ENCODE data around the gene UBE2N. TPM values are rescaled to one million over a fixed set of nuclear protein-coding genes. Genes with fewer than 3 reads are reported as not detected.
A peak's percentile ranks its signal among the peaks of the same experiment; 100 is the strongest.
"Not testable (repeated sequence)": the region's sequence is repeated elsewhere in the genome, so short reads cannot be mapped to it uniquely, and the experiment has no call there.

Gene UBE2N
- total and polyA plus RNA-seq, 2 donors (not counting 1 experiment from before 2014, with no cell fraction given): 56.3 to 83.8 TPM

- POLR2A ChIA-PET: interaction anchor here (0.6 kb wide), 1 partner anchor 45 kb away, joined by 3 read pairs; no protein-coding TSS in a partner anchor
- peak overlapping the region in 3 of 5 experiments; percentile 17 to 37 (median 33) for H3K4me3 ChIP-seq (ENCODE audit: control extremely low read depth in 1 of 5, extremely low read depth in 1 of 5, insufficient read depth in 1 of 5, low read depth in 2 of 5, low read length in 4 of 5)
- Mint-ChIP-seq H3K27ac (peak overlapping the region; percentile 72), H3K4me3 (peak overlapping the region; percentile 76), H3K9me3 (ENCODE audit: insufficient read depth) (no peaks in the 10 kb centered on the region), H3K27me3 (no peaks in the 10 kb centered on the region), H3K4me1 (peaks cover 81% of the 10 kb centered on the region)
- H3K9ac ChIP-seq (ENCODE audit: low read length): peak overlapping the region; percentile 55
- DNase-seq (no peak), ATAC-seq (ENCODE audit: low read depth) (no peak)
- no peaks in the 10 kb centered on the region for H3K27me3 ChIP-seq (replicated peaks in 1 of 4; ENCODE audit: control extremely low read depth in 1 of 4, control insufficient read depth in 3 of 4, insufficient read depth in 4 of 4, low read length in 3 of 4)
- peaks cover 79 to 82% of the 10 kb centered on the region in 2 donors for H3K4me1 ChIP-seq (ENCODE audit: control insufficient read depth in 2 of 2, insufficient read depth in 2 of 2, low read length in 2 of 2)
- intact Hi-C loops (cut with micrococcal nuclease): no loop called here
- TF ChIP-seq EZH2 (IDR thresholded peaks at IDR 0.05; ENCODE audit: borderline replicate concordance, insufficient read depth, low read depth, low read length, poor library complexity, severe bottlenecking): no peak
- TF ChIP-seq, protein P1, sequence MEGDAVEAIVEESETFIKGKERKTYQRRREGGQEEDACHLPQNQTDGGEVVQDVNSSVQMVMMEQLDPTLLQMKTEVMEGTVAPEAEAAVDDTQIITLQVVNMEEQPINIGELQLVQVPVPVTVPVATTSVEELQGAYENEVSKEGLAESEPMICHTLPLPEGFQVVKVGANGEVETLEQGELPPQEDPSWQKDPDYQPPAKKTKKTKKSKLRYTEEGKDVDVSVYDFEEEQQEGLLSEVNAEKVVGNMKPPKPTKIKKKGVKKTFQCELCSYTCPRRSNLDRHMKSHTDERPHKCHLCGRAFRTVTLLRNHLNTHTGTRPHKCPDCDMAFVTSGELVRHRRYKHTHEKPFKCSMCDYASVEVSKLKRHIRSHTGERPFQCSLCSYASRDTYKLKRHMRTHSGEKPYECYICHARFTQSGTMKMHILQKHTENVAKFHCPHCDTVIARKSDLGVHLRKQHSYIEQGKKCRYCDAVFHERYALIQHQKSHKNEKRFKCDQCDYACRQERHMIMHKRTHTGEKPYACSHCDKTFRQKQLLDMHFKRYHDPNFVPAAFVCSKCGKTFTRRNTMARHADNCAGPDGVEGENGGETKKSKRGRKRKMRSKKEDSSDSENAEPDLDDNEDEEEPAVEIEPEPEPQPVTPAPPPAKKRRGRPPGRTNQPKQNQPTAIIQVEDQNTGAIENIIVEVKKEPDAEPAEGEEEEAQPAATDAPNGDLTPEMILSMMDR (IDR thresholded peaks at IDR 0.05): no peak
- no peak overlapping the region for H2AFZ ChIP-seq (ENCODE audit: insufficient read depth, low read depth, low read length, poor library complexity, severe bottlenecking)
- H3K9me3 ChIP-seq (ENCODE audit: control extremely low read depth in 1 of 3, control insufficient read depth in 2 of 3, insufficient read depth in 1 of 3, low read length in 2 of 3): no peaks in the 10 kb centered on the region
- H3K79me2 ChIP-seq (ENCODE audit: control insufficient read depth, insufficient read depth, low read length): peaks cover 99% of the 10 kb centered on the region
- no peaks in the 10 kb centered on the region for H3K36me3 ChIP-seq (replicated peaks in 1 of 2; ENCODE audit: control extremely low read depth in 1 of 2, control insufficient read depth in 1 of 2, extremely low read depth in 1 of 2, insufficient read depth in 2 of 2, low read length in 1 of 2)
- H3K27ac ChIP-seq (ENCODE audit: low read length in 2 of 2): peak overlapping the region; percentile 58 to 83
- WGBS (ENCODE audit: insufficient coverage): no CpG with 5 or more reads among the region's 5 CpGs
- H3K4me2 ChIP-seq (replicated peaks; ENCODE audit: low read depth, low read length, poor library complexity, severe bottlenecking): peak overlapping the region; percentile 72
- CTCF ChIA-PET: interaction anchor here (0.6 to 5.1 kb wide), 5 partner anchors 13 to 68 kb away, joined by 3 to 44 read pairs (median 3); no protein-coding TSS in a partner anchor
- peaks cover 53% of the 10 kb centered on the region for H4K20me1 ChIP-seq (ENCODE audit: control insufficient read depth, insufficient read depth, low read length, poor library complexity, severe bottlenecking)
Observed at GRCh38 chr12:93434256-93434865, 7.4 kb downstream of the UBE2N start.

GRCh38 chr12:93432031-93432430, 9.7 kb downstream of the UBE2N start:
- H3K27me3 ChIP-seq (replicated peaks in 1 of 4; ENCODE audit: control extremely low read depth in 1 of 4, control insufficient read depth in 3 of 4, insufficient read depth in 4 of 4, low read length in 3 of 4); H3K36me3 ChIP-seq (replicated peaks in 1 of 2; ENCODE audit: control extremely low read depth in 1 of 2, control insufficient read depth in 1 of 2, extremely low read depth in 1 of 2, insufficient read depth in 2 of 2, low read length in 1 of 2); H2AFZ ChIP-seq (ENCODE audit: insufficient read depth, low read depth, low read length, poor library complexity, severe bottlenecking); H3K9me3 ChIP-seq (ENCODE audit: control extremely low read depth in 1 of 3, control insufficient read depth in 2 of 3, insufficient read depth in 1 of 3, low read length in 2 of 3); H3K9me3 Mint-ChIP-seq (ENCODE audit: insufficient read depth); H3K4me3 ChIP-seq (ENCODE audit: control extremely low read depth in 1 of 5, extremely low read depth in 1 of 5, insufficient read depth in 1 of 5, low read depth in 2 of 5, low read length in 4 of 5); ATAC-seq (ENCODE audit: low read depth); H3K27me3 Mint-ChIP-seq; DNase-seq; H3K4me3 Mint-ChIP-seq; intact Hi-C loops (cut with micrococcal nuclease); H3K9ac ChIP-seq (ENCODE audit: low read length): not testable (repeated sequence)
- H3K4me1 Mint-ChIP-seq: peaks cover 72% of the 10 kb centered on the region
- Histone ChIP-seq H3K27ac (ENCODE audit: low read length in 2 of 2) (peak overlapping the region in 1 of 2 donors; percentile 41), H3K4me2 (replicated peaks; ENCODE audit: low read depth, low read length, poor library complexity, severe bottlenecking) (peak overlapping the region; percentile 72), H3K4me1 (ENCODE audit: control insufficient read depth in 2 of 2, insufficient read depth in 2 of 2, low read length in 2 of 2) (peaks cover 75 to 78% of the 10 kb centered on the region in 2 donors), H4K20me1 (ENCODE audit: control insufficient read depth, insufficient read depth, low read length, poor library complexity, severe bottlenecking) (peaks cover 59% of the 10 kb centered on the region), H3K79me2 (ENCODE audit: control insufficient read depth, insufficient read depth, low read length) (peaks cover 99% of the 10 kb centered on the region)
- peak overlapping the region; percentile 26 for H3K27ac Mint-ChIP-seq
- WGBS (ENCODE audit: insufficient coverage): 100% methylated on average over 3 of the region's 6 CpGs
- POLR2A ChIA-PET: interaction anchor here (0.6 kb wide), 1 partner anchor 533 kb away, joined by 3 read pairs; no protein-coding TSS in a partner anchor
- CTCF ChIA-PET: interaction anchor here (0.6 to 5.1 kb wide), 3 partner anchors 11 to 670 kb away, joined by 3 to 44 read pairs (median 3); no protein-coding TSS in a partner anchor
